Heart right ventricle (tissue), 16 donors: ENCODE results near the gene HLA-DOA. TPM values are rescaled to one million over a fixed set of nuclear protein-coding genes. Genes with fewer than 3 reads are reported as not detected.

Source experiments
- ATAC-seq, 8 donors: fragments of 200-7000 bp; cut with Tn5 transposase; one replicate each; pipeline ENCODE4 v1.9.1; 2020; ENCODE audit warnings: mild to moderate bottlenecking in 8 of 8, moderate library complexity in 8 of 8, moderate number of reproducible peaks in 1 of 8
- DNase-seq, 2 donors: peaks; one replicate each; pipeline ENCODE4 v3.0.0-alpha.2; 2020
- H3K27ac ChIP-seq, 10 donors: fragments of 200-600 bp; sonication (generic) in 2 of 10; one replicate each; pipeline versions ENCODE4 v1.5.0 to v1.8.0; 2020 to 2022; ENCODE audit warnings: mild to moderate bottlenecking in 3 of 10
- H3K27me3 ChIP-seq, 7 donors: fragments of 200-600 bp; one replicate each; pipeline ENCODE4 v1.8.0; 2021 to 2022; ENCODE audit warnings: mild to moderate bottlenecking in 2 of 7
- H3K36me3 ChIP-seq, 9 donors: fragments of 200-600 bp; sonication (generic) in 1 of 9; one replicate each; pipeline versions ENCODE4 v1.5.0 to v1.8.0; 2020 to 2022; ENCODE audit warnings: mild to moderate bottlenecking in 2 of 9
- H3K4me1 ChIP-seq, 9 donors: fragments of 200-600 bp; sonication (generic) in 1 of 9; one replicate each; pipeline versions ENCODE4 v1.5.0 to v1.8.0; 2020 to 2022; ENCODE audit warnings: mild to moderate bottlenecking in 4 of 9
- H3K4me3 ChIP-seq, 10 donors: fragments of 200-600 bp; sonication (generic) in 2 of 10; one replicate each; pipeline versions ENCODE4 v1.5.0 to v1.8.0; 2020 to 2022; ENCODE audit warnings: mild to moderate bottlenecking in 7 of 10, moderate library complexity in 2 of 10
- H3K9me3 ChIP-seq, 11 donors: fragments of 200-600 bp in 10 of 11; sonication (generic) in 2 of 11; one replicate each; pipeline versions ENCODE4 v1.5.0 to v1.8.0; 2013 to 2022; ENCODE audit warnings: mild to moderate bottlenecking in 2 of 11, control low read depth in 1 of 11, moderate library complexity in 1 of 11
- CTCF ChIP-seq, 9 donors: fragments of 200-600 bp; sonication (generic) in 2 of 9; IDR thresholded peaks; one replicate each; pipeline versions ENCODE4 v1.5.0 to v1.8.0; 2021 to 2022; ENCODE audit warnings: antibody characterized with exemption in 9 of 9, mild to moderate bottlenecking in 5 of 9, moderate library complexity in 1 of 9
- whole genome bisulfite sequencing, 2 donors: extraction: QIAGEN DNeasy Blood & Tissue Kit; methylation state at CpG; one replicate each; pipeline ENCODE4 v1.1.7; 2013; ENCODE audit warnings: inconsistent platforms in 1 of 2; 5-methylcytosine and 5-hydroxymethylcytosine counted together
- intact Hi-C, 10 donors: fragments of 100-400 bp; cut with DNase I; formaldehyde crosslinking; loops; one replicate each; pipeline versions ENCODE4 v1.11.1 to v1.14.2; 2022
- polyA plus RNA-seq, 2 donors: library from polyadenylated mRNA; stranded (reverse); fragments of 200-250 nt; gene quantifications; one replicate each; pipeline ENCODE4 v1.2.3, GENCODE V29; 2013
- total RNA-seq, 10 donors: library from RNA; stranded (reverse); fragmentation: NEBNext Ultra II Directional in 3 of 10; extraction: Animal tissue kit (Norgen Biotek cat#: 25700) in 3 of 10; gene quantifications; one replicate each; pipeline versions ENCODE4 v1.2.1 to v1.2.4, GENCODE V29; 2021 to 2023
- donor health status: Arrhythmogenic right ventricular cardiomyopathy.
- donor health status: ischemic (EF 13 %, LVEDD 7.1; RV severe dilation, severe dysfunction).
- donor health status: healthy with polysubstance abuse.
- donor health status: DM: no; HTN: yes; CAD: no.
- donor health status: DM: no; HTN: no; CAD: no.
- donor health status: ischemic (EF 25% LVEDD 6.9; RV normal size, moderate dysfunction).
- donor health status: ischemic (EF 25% LVEDD 5.7; RV mildly dilated, moderate dysfunction).
- donor health status: healthy.
- donor health status: DM: yes; HTN: yes; CAD: no.
- donor health status: Ischemic cardiomyopathy.
- donor health status: ischemic (EF 35%, LVEDD 5.7; RV mildly dilated, moderate dysfunction).
- donor health status: nonischemic (EF 11% LVEDD 7.7; RV severe dilation, severe dysfunction).
- donor health status: DM: yes; HTN: yes; CAD: no.
- donor health status: PGD.
- donor health status: ischemic (EF 29% LVEDD 5.4; RV normal size, mild dysfunction).
- donor health status: nonischemic (EF 23%, LVEDD 6.1; RV moderate dilation, normal function).

The HLA-DOA gene
- total and polyA plus RNA-seq, 12 donors, result 0.65 to 22.8 (median 2.0) TPM

GRCh38 chr6:32968093-32968866 lies 41.1 kb downstream of the HLA-DOA start, which contains the start of gene BRD2:
Gene BRD2 (plus strand): TSS chr6:32968594. CDS start chr6:32972899, 4,305 bp downstream.
- Histone ChIP-seq H3K9me3 (no peaks in the 10 kb centered on the region), H3K4me1 (peaks cover 3 to 46% (median 17%) of the 10 kb centered on the region in 9 donors), H3K4me3 (peak within 1 kb of the TSS; percentile 51 to 99 (median 90)), H3K27me3 (no peaks in the 10 kb centered on the region), H3K36me3 (peaks cover 3 to 12% (median 9%) of the 10 kb centered on the region in 9 donors), H3K27ac (peak within 1 kb of the TSS; percentile 93 to 100 (median 100))
- WGBS, 2 donors, result 0% methylated on average over 59 to 62 of the region's 62 CpGs
- intact Hi-C loops, result loop anchor here in 3 of 10 donors (1.0 to 5.0 kb wide), 4 partner anchors 15 to 229 kb away; partner anchors contain the start of gene HLA-DMA (in 1 of the 3)
- DNase-seq (peak; percentile 97 to 98), ATAC-seq (peak; percentile 68 to 81 (median 72))
- no peak for TF ChIP-seq CTCF (IDR thresholded peaks at IDR 0.05)

GRCh38 chr6:32967151-32968091 lies 42.0 kb downstream of the HLA-DOA start:
- Histone ChIP-seq H3K4me1 (peaks cover 3 to 55% (median 17%) of the 10 kb centered on the region in 9 donors), H3K4me3 (peak overlapping the region; percentile 51 to 99 (median 90)), H3K27ac (peak overlapping the region; percentile 93 to 100 (median 100)), H3K9me3 (no peaks in the 10 kb centered on the region), H3K27me3 (no peaks in the 10 kb centered on the region), H3K36me3 (peaks cover 0 to 4% (median 2%) of the 10 kb centered on the region in 9 donors)
- 2 to 4% methylated on average over 16 of the region's 16 CpGs for WGBS, 2 donors
- no peak for ATAC-seq
- peak in 1 of 2 donors; percentile 47 for DNase-seq
- intact Hi-C loops, result loop anchor here in 3 of 10 donors (1.0 to 5.0 kb wide), 4 partner anchors 14 to 230 kb away; partner anchors contain the start of gene HLA-DMA (in 2 of the 3)
- TF ChIP-seq CTCF (IDR thresholded peaks at IDR 0.05), result peak in 8 of 9 donors; percentile 19 to 74 (median 52)

GRCh38 chr6:32964776-32965175 lies 44.6 kb downstream of the HLA-DOA start:
- intact Hi-C loops, result loop anchor here in 3 of 10 donors (5.0 kb wide), 3 partner anchors 32 to 233 kb away; no protein-coding TSS in a partner anchor
- WGBS, 2 donors, result 92 to 95% methylated on average over 5 of the region's 5 CpGs
- no peak for TF ChIP-seq CTCF (IDR thresholded peaks at IDR 0.05)

GRCh38 chr6:32963866-32964265 lies 45.5 kb downstream of the HLA-DOA start:
- WGBS, 2 donors, result 52 to 73% methylated on average over 1 of the region's 1 CpG
- Histone ChIP-seq H3K27me3 (no peaks in the 10 kb centered on the region), H3K9me3 (no peaks in the 10 kb centered on the region), H3K4me1 (peaks cover 3 to 59% (median 17%) of the 10 kb centered on the region in 9 donors), H3K27ac (peak overlapping the region in 1 of 10 donors; percentile 9), H3K36me3 (no peaks in the 10 kb centered on the region), H3K4me3 (no peak overlapping the region)
- intact Hi-C loops, result no loop called here
- no peak for ATAC-seq
- DNase-seq, result no peak
- no peak for TF ChIP-seq CTCF (IDR thresholded peaks at IDR 0.05)

More at GRCh38 chr6:32964776-32965175, 44.6 kb downstream of the HLA-DOA start:
- Histone ChIP-seq H3K4me1 (peaks cover 3 to 59% (median 17%) of the 10 kb centered on the region in 9 donors), H3K27ac (no peak overlapping the region), H3K27me3 (no peaks in the 10 kb centered on the region), H3K9me3 (no peaks in the 10 kb centered on the region), H3K36me3 (no peaks in the 10 kb centered on the region), H3K4me3 (no peak overlapping the region)
- DNase-seq (no peak), ATAC-seq (no peak)
